ENCODE data around the gene MRM1.

MRM1 gene, protein sequence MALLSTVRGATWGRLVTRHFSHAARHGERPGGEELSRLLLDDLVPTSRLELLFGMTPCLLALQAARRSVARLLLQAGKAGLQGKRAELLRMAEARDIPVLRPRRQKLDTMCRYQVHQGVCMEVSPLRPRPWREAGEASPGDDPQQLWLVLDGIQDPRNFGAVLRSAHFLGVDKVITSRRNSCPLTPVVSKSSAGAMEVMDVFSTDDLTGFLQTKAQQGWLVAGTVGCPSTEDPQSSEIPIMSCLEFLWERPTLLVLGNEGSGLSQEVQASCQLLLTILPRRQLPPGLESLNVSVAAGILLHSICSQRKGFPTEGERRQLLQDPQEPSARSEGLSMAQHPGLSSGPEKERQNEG

DNA sequence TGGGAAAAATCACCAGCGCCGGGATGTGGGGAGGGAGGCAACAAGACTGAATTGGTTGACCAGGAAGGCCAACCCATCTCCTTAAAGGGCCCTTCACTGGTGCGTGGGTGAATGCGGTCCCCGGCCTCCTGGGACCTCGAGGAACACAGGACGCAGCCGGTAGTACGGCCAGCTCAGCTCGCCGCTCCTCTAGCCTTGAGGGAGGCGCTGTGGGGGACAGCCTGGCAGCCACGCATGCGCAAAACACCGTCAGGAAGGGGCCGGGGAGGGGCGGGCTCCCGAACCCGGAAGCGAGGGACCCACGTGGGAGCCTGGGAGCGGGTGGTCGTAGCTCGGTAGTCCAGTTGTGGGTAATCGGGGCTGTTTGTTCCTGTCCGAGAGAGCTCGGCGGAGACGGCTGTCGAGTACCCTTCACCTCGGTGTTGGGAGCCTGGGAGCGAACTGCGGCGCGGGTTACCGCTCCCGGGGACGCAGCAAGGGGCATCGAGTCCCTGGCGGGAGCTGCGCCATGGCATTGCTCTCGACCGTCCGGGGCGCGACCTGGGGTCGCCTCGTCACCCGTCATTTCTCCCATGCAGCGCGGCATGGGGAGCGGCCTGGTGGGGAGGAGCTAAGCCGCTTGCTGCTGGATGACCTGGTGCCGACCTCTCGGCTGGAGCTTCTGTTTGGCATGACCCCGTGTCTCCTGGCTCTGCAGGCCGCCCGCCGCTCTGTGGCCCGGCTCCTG lies at the start of gene MRM1:
Gene MRM1 (plus strand): TSS at position 281 of the 727 bp plus-strand sequence. CDS start 228 bp downstream, at position 509.
- peak; percentile 63 for DNase-seq

DNA sequence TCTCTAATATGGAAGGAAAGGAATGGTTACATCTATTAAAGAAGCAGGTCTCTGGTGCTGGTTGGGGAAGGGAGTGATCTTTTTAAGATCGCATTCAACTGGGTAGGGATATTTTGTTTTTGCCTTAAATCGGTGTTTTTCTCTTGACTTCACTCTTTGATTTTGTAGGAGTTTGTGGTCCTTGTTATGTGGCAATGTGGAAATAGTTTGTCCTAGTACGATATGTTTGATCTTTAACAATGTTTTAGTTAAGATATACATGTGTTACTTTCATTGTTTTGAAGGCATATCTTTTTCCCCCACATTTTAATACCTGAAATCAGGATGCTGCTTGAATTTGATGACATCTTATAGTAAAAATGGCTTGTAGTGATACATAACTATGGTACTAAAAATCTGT lies 47.9 kb upstream of the MRM1 start:
- no peak for DNase-seq

DNA sequence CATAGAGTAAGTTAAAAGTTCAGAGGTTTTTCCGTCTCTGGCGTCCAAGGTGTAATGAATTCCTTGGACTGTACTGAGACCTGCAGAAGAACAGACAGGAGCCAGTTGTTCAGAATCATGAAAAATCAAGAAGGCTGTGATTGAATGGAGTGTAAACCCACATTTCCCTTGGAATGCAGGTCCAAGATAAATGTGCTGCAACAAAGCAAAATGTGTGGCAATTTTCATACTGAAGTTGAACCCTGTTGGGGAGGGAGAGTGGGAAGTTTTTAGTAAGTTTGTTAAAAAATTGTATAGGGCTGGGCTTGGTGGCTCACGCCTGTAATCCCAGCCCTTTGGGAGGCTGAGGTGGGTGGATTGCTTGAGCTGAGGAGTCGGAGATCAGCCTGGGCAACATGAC lies 35.3 kb upstream of the MRM1 start:
- DNase-seq, result no peak

DNA sequence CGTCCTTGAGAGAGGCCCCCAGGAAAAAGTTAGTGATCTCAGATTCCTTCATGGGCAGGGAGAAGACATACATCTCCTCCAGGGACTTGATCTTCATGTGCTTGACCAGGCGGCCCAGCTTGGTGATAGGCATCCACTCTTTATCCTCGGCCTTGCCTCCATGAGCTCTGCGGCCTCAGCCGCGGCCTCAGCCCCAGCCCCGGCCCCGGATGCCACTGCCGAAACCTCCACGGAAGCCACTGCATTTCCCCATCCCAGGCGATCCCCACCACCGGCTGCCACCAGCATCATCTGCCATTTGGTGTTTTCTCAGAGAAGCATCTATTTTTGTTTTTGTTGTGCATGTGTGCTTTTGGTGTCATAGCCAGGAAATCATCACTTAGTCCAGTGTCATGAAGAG lies 26.4 kb upstream of the MRM1 start:
- DNase-seq, result no peak

DNA sequence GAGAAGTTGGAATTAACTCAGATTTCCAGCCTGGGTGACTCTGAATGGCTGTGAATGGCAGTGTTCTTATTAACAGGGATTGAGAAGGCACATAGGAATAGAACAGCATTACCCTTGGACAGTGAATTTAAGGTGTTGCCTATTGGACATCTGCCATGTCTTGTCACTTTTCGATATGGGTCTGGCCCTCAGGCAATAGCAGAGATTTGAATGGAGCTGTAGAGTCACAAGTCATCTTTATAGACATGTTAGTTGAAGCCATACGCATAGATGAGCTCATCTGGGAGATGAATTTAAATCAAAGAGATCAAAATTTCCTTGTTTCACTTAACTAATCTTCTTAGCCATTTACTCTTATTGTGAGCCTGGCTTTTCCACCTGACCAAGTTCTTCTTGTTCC lies 24.6 kb upstream of the MRM1 start:
- DNase-seq, result no peak

DNA sequence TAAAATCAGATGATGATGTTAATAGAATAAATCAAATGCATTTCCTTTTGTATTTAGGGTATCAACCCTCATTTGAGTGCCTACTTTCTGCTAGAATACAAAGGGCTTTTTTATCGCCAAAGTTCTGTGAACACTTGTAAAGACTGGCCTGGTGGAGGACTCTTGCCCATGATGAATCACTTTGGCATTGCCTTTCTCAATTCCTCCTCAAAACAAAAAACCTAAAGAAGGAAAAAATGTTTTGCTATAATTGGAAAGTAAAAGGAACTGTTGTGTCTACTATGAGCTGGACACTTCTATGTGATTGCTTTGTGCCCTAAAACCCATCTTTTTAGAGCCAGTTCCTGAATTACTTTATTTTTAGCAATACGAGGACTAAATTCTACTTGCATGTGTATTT lies 22.7 kb upstream of the MRM1 start:
- no peak for DNase-seq

DNA sequence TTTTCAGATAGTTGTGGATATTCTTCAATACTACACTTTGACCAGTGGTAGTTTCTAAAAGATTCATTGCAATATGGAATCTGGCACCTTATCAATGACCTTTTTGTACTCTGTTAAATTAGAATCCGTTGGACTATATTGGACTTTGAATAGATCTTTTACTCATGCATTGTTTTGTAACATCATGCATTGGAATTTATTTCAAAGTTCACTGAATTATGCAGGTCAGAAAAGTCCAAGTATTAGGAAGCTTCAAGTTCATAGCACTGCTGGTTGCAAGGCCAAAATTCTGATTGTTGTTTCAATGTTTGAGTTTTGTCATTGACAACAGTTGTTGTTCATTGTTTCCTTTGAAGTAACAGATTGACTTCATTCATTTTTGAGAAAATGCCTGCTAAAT lies 17.6 kb upstream of the MRM1 start:
- no peak for DNase-seq

DNA sequence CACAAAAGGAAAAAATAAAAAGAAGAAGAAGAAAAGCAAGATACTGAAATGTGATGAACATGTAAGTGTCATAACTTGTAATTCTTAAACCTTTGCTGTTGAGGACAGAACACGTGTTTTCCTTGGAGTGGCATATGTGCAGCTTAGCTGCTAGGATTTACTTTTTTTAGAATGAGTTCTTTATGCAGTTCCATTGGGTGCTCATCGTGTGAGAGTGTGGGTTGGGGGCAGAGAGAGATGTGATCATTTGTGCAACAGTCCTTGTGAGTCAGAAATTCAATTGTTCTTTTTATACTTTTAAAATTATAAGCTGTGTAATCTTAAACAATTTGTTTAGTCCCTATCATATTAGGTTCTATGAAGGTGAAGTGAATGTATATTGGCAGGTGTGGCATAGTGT lies 15.2 kb upstream of the MRM1 start:
- no peak for DNase-seq

DNA sequence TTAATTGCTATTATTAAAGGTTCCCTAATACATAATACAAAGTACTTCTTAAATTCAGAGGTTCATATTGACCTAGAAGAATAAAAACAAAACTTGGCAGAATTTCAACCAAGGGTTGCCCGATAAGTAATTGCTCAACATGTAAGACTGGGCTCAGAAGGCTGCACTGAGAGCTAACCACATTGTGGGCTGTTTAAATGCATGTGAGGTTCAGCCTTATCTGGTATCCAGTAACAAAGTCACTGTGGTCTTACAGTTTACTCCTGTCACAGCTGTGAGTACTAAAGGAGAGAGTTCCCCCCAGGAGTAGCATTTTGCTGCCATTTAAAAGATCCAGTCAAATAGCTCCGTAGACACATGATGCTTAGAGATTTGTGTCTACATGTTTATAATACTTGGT lies 11.3 kb upstream of the MRM1 start:
- DNase-seq, result no peak

DNA sequence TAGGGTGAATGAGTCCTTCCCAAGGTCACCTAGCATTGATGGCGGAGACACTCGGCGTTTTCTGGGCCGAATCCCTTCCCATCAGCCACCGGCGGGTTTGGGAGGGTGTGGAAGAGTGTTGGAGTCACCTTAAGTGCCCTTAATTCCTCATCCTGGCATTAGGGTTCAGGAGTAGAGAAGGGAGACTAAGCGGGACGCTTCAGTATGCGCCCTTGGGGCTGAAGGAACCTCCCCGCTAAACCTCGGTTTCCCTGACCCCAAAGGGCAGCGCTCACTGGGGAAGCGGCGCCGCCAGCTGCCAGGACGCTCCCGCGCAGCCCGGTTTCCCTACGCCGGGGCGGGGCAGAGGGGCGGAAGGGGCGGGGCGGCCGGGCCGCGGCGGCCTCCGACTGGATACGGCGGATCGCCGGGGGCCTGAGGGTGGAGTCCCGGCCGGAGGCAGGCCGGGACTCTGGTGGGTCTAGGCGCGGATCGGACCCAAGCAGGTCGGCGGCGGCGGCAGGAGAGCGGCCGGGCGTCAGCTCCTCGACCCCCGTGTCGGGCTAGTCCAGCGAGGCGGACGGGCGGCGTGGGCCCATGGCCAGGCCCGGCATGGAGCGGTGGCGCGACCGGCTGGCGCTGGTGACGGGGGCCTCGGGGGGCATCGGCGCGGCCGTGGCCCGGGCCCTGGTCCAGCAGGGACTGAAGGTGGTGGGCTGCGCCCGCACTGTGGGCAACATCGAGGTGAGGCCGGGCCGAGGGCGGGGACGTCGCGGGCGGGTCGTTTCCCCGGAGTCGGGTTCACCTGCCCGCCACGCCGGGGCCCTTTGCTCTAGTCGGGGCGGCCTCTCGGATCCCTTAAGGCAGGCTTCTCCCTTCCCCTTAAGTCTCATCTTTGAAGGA lies 9.7 kb upstream of the MRM1 start, which contains the start of gene DHRS11:
Gene DHRS11 (plus strand): TSS at position 446 of the 882 bp plus-strand sequence. CDS start 131 bp downstream, at position 577.
- peak; percentile 7 for DNase-seq

DNA sequence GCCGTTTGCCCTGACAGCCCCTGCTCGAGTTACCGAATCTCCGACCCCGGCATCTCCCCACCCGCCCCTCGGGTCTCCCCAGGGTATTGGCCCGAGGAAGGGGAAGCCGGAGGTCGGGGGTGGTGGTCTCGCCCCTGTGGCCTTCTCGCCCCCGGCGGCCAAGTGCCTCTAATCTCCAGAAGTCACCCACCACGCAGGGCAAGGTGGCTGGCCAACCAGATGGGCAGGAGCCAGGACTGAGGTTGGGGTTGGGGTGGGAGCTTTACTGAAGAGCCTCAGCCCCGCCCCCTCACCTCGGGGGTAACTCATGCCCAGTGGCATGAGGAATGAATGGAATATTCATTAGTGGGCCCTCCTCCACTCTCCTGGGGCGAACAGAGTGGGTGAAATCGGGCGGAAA lies 9.1 kb upstream of the MRM1 start:
- peak; percentile 11 for DNase-seq

DNA sequence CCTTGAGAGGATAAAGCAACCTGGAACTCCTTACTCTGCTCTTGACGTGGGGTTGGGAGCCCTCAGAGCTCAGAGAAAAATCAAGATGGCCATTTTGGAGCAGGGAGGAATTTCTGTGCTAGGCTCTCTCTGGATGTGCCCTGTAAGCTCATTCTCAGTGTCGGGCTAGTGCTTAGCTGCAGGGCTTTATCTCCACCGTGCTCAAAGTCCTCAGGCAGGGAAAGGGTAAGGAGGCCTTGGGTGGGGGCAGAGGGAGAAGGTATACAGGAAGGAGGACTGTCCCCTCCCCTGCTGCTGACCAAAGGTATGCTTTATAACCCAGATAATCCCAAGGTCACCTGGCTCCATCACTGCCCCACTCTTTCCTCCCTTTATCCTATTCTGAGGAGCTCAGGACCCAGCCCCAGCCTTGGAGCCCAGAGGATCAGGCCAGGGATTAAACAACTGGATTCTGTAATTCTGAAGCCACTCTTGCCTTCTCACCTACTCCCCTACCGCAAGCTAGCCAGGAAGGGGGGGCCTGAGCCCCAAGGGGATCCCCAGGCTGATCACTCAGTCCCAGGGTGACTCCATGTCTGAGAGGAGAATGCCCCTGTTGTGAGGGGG lies 8.6 kb upstream of the MRM1 start:
- DNase-seq, result no peak

DNA sequence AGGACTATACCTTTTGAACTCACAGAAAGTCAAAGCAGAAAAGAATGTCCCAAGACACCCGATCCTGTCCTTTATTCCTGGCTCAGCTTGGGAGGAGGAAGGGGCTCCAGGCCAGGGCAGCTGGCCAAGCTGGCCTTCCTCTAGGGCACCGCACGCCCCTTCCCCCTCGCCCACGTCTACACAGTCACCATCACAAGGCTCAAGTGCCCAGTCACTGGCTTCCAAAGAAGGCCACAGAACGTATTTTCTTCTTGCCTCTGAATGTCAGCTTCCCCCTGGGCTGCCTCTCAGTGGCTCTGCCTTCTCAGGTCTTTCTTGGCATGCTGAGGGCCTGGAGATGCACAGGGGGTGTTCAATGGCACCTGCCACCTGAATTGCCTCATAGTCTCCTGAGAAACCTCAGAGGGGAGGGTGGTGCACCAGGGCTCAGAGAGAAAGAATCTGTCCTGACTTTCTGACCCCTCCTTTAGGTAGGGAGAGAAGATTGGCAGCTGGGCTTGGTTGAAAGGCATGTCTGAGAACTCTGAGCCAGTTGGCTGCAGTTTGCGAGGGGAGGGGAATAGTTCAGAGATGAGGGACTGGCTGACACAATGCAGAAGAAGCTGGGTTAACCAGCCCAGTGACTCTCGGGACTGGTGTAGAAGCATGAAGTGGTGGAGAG lies 7.6 kb upstream of the MRM1 start:
- no peak for DNase-seq

DNA sequence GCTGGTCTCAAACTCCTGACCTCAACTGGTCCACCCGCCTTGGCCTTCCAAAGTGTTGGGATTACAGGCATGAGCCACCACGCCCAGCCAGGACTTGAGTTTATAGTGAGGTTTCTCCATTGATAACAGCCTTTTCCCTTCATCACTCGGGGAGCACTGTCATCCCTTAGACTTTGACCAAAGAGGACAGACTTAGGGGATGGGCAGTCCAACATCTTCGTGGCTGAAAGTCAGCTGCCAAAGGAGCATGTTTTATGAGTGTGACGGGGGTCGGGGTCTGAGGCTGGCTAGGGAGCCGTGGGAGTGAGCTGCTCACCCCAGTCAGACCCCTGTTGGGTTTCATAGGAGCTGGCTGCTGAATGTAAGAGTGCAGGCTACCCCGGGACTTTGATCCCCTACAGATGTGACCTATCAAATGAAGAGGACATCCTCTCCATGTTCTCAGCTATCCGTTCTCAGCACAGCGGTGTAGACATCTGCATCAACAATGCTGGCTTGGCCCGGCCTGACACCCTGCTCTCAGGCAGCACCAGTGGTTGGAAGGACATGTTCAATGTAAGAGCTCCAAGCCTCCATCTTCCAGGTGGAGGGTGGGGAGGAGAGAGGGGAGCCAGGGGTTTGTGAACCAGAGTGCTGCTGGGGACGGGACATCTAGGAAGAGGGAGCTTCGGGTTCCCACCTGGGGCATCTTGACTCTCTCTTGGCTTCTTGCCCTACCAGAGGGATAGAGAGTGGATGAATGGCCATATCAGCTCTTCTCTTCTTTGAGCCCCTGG lies 6.6 kb upstream of the MRM1 start:
- DNase-seq, result no peak

DNA sequence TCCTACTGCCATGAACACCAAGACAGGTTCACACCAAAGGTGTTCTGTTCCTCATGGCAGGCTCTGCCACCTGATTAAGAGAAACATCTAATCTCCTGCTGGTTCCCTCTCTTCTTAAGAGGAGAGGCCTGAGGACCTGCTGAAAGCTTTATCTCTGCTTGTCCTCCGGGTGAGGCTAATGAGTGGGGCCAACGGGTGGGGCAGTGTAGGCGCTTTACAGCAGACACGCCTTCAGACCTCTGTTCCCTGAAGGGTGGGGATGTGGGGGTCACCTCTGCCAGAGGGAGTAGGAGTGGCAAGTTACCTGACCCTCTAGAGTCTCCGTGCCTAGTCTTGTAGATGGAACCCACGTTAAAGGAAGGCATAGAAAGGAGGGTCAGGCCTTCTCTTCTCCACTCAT lies 4.2 kb upstream of the MRM1 start:
- DNase-seq, result no peak

DNA sequence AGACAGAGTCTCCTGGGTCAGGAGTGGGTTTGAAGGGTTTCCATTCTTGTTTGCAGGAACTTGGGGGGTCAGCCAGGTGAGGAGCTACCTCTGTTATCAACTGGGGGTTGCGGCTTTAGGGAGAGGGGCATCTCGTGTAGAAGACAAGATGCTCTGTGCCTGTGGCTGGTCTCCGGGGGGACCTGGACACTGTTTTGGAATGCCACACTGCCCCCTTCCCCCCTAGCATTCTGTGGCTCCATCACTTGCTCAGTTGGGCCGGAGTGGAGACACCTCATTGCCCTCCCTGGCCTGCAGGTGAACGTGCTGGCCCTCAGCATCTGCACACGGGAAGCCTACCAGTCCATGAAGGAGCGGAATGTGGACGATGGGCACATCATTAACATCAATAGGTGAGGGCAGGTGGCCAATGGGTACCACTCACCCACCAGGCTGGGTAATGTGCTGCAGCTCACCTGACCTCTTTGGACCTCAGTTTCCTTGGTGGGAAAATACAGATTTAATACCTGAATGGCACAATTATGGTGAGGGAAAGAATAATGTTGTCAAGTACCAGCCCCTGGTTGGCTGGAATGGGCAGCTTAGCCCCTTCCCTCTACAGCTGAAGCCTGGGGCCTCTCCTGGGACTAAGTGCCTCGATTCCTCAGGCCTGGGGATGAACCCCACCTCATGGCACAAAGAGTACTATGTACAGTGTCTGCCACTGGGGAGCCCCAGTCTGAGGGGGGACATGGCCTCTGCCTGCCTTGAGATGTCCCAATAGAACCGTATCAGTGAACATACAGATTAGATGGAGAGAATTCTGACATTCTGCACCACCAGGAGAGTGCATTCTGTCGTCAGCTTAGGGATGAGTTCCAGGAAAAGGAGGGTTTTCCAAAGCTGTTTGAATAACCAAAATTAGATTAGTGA lies 3.3 kb upstream of the MRM1 start:
- DNase-seq, result no peak

DNA sequence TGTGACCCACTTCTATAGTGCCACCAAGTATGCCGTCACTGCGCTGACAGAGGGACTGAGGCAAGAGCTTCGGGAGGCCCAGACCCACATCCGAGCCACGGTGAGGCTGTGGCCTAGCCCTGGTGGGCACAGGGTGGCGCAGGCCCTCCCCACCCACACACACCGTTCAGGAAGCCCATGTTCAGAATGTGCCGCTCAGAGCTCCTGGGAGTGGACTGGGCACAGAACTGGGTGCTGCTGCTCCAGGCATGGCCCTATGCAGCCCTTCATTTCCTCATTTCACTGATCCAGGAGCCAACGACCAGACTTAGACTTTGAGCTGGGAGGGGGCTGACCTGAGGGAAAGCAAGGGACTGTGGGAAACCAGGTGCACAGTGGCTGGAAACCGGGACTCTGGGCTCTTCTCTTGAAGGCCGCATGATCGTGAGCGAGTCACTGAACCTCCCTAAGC lies 2.4 kb upstream of the MRM1 start:
- no peak for DNase-seq

DNA sequence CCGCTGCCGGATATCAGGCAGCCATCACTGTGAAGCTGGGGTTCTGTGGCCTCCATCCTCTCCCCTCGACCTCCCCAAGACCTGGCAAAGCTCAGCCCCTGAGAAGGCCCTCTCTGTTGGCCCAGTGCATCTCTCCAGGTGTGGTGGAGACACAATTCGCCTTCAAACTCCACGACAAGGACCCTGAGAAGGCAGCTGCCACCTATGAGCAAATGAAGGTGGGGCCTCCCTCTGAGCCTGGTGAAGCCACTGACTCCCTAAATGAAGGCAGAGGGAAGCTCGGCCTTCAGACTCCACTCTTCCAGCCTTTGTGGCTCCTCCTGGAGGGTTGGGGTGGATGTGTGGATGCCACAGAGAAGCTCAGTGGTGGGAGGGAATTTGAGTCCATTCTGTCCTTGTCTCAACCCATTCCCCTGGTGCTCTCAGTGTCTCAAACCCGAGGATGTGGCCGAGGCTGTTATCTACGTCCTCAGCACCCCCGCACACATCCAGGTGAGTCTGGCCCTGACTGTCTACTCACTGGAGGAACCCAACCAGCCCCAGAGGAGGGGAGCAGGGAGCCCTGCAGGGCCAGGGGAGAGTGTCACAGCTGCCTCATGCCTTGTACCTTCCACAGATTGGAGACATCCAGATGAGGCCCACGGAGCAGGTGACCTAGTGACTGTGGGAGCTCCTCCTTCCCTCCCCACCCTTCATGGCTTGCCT lies 1.7 kb upstream of the MRM1 start:
- no peak for DNase-seq

DNA sequence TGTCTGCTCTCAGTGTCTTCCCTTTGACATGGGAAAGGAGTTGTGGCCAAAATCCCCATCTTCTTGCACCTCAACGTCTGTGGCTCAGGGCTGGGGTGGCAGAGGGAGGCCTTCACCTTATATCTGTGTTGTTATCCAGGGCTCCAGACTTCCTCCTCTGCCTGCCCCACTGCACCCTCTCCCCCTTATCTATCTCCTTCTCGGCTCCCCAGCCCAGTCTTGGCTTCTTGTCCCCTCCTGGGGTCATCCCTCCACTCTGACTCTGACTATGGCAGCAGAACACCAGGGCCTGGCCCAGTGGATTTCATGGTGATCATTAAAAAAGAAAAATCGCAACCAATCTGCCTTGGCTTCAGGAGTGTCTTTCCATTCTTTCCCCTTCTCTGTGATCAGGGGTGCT lies 918 bp upstream of the MRM1 start:
- no peak for DNase-seq

DNA sequence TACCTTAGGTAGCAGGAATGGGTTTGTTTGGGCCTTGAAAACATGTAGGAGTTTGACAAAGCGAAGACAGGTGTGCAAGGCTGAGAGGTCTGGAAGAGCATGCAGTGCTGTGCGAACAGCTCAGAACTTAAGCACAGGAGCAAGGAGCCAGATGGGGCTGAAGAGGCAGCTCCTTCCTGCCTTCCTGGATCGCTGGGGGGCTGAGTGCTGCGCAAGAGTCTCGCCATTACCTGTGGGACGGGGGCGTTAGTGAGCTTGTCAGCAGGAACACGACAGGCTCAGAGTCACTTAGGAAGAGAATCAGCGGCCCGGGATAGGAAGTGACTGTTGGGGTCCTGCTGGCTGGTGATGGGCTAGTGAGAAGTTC lies 464 bp upstream of the MRM1 start:
- DNase-seq, result peak; percentile 54
